HepG2 (cell line): ENCODE results near the gene ERLIN1. TPM values are rescaled to one million over a fixed set of nuclear protein-coding genes. Genes with fewer than 3 reads are reported as not detected.

ENCODE experiments used
- ATAC-seq: fragments of 200-7000 bp; cut with Tn5 transposase; 3 replicates; pipeline ENCODE4 v1.9.1; 2020; ENCODE audit warnings: mild to moderate bottlenecking, moderate library complexity
- BruUV-seq: library from RNA; stranded (reverse); fragments of 400-500 nt; replicated peaks from 2 replicates; lab custom pipeline; 2021; lab: Mats Ljungman, UMichigan
- CTCF ChIA-PET: fragments of 300-600 bp; formaldehyde crosslinking; extraction: SDS; loops from one replicate; lab custom pipeline; 2021; ENCODE audit warnings: low total read pairs, inconsistent platforms, low intra/inter-chr PET ratio; lab: Yijun Ruan, JAX
- POLR2A ChIA-PET: fragments of 350-600 bp; sonication (Branson Sonifier 250); formaldehyde crosslinking; loops from one replicate; lab custom pipeline; 2020; ENCODE audit warnings: antibody characterized with exemption, inconsistent platforms; lab: Yijun Ruan, JAX
- DNase-seq: peaks from one replicate; pipeline ENCODE4 v3.0.0-alpha.2; 2015; ENCODE audit warnings: low spot score
- FAIRE-seq: peaks from 3 replicates; lab custom pipeline; 2011; peaks lifted over from hg19 to GRCh38; lab: Jason Lieb, UNC
- H2AFZ ChIP-seq: one replicate; pipeline ENCODE4 v1.6.1; 2011; ENCODE audit warnings: low read length, inconsistent platforms
- H3K27ac ChIP-seq: fragments of 300-600 bp; 3 replicates; pipeline ENCODE4 v1.8.0; 2011; ENCODE audit warnings: mixed run types, mild to moderate bottlenecking, mixed read lengths, low read length, inconsistent platforms; ENCODE audit not compliant: insufficient read depth; ENCODE audit errors: extremely low read length
- H3K27me3 ChIP-seq, 2 experiments: fragments of 200-600 bp in 1 of 2; 2 replicates in 1 of 2; 3 replicates in 1 of 2; pipeline versions ENCODE4 v1.6.0 to v1.8.0; 2011; ENCODE audit warnings: low read length in 2 of 2, mild to moderate bottlenecking in 2 of 2, moderate library complexity in 2 of 2, inconsistent platforms in 1 of 2; ENCODE audit not compliant: insufficient read depth in 2 of 2, control insufficient read depth in 1 of 2
- H3K36me3 ChIP-seq, 2 experiments: fragments of 200-600 bp in 1 of 2; replicated peaks in 1 of 2; 2 replicates in 1 of 2; 3 replicates in 1 of 2; pipeline versions ENCODE4 v1.5.1 to v1.8.0; 2011; ENCODE audit warnings: low read length in 2 of 2, inconsistent platforms in 1 of 2; ENCODE audit not compliant: insufficient read depth in 2 of 2, control insufficient read depth in 1 of 2
- H3K4me1 ChIP-seq: 2 replicates; pipeline ENCODE4 v1.5.1; 2012; ENCODE audit warnings: low read length, inconsistent platforms; ENCODE audit not compliant: insufficient read depth
- H3K4me2 ChIP-seq: 2 replicates; pipeline ENCODE4 v1.6.0; 2011; ENCODE audit warnings: low read depth, low read length, inconsistent platforms
- H3K4me3 ChIP-seq, 3 experiments: fragments of 200-600 bp in 1 of 3; sonication (generic), shearing (Covaris generic) in 1 of 3; replicated peaks in 1 of 3; 2 replicates each; pipeline ENCODE4 v1.5.1; 2011 to 2016; ENCODE audit warnings: low read length in 3 of 3, inconsistent platforms in 2 of 3, low read depth in 2 of 3, mild to moderate bottlenecking in 2 of 3, control low read depth in 1 of 3, mixed read lengths in 1 of 3; ENCODE audit not compliant: insufficient read depth in 1 of 3
- H3K79me2 ChIP-seq: one replicate; pipeline ENCODE4 v1.6.1; 2011; ENCODE audit warnings: low read length, inconsistent platforms; ENCODE audit not compliant: insufficient read depth
- H3K9ac ChIP-seq: 2 replicates; pipeline ENCODE4 v1.6.0; 2011; ENCODE audit warnings: mild to moderate bottlenecking, low read depth, low read length, inconsistent platforms; ENCODE audit not compliant: insufficient read depth
- H3K9me3 ChIP-seq: 2 replicates; pipeline ENCODE4 v1.5.1; 2012; ENCODE audit warnings: mild to moderate bottlenecking, low read length
- H4K20me1 ChIP-seq: 2 replicates; pipeline ENCODE4 v1.6.0; 2011; ENCODE audit warnings: inconsistent platforms, mild to moderate bottlenecking, low read length, moderate library complexity; ENCODE audit not compliant: insufficient read depth
- ADNP ChIP-seq: sonication (generic); formaldehyde crosslinking; IDR thresholded peaks from 2 replicates; pipeline ENCODE4 v1.4.0; 2020; ENCODE audit warnings: missing genetic modification reagents
- AGO1 ChIP-seq: fragments of 200-400 bp; formaldehyde crosslinking; IDR thresholded peaks from 2 replicates; pipeline ENCODE4 v1.6.1; 2017; ENCODE audit warnings: mild to moderate bottlenecking, low read depth, low read length, moderate library complexity; ENCODE audit not compliant: poor library complexity, severe bottlenecking
- AHR ChIP-seq: IDR thresholded peaks from 2 replicates; pipeline ENCODE4 v1.6.1; 2018; ENCODE audit warnings: missing genetic modification reagents, missing compliant biosample characterization
- ATF5 ChIP-seq: sonication (generic); formaldehyde crosslinking; IDR thresholded peaks from 2 replicates; pipeline ENCODE4 v1.4.0; 2020; ENCODE audit warnings: mild to moderate bottlenecking, low read depth, missing genetic modification reagents
- CENPX ChIP-seq: sonication (generic); formaldehyde crosslinking; IDR thresholded peaks from 2 replicates; pipeline ENCODE4 v1.9.0; 2021; ENCODE audit warnings: mild to moderate bottlenecking, missing genetic modification reagents, moderate library complexity
- EHMT2 ChIP-seq: fragments of 200-600 bp; sonication (generic); IDR thresholded peaks from 2 replicates; pipeline ENCODE4 v1.7.0; 2017; ENCODE audit warnings: antibody characterized with exemption, low read depth, low read length, borderline replicate concordance
- GRHL1 ChIP-seq: sonication (generic); formaldehyde crosslinking; conservative IDR thresholded peaks from 2 replicates; pipeline ENCODE4 v1.8.0; 2022; ENCODE audit warnings: missing genetic modification reagents
- HDAC2 ChIP-seq: sonication (generic); formaldehyde crosslinking; IDR thresholded peaks from 2 replicates; pipeline ENCODE4 v1.4.0; 2020; ENCODE audit warnings: missing genetic modification reagents
- HHEX ChIP-seq: IDR thresholded peaks from 2 replicates; pipeline ENCODE4 v1.6.1; 2016; ENCODE audit warnings: control low read depth
- RFXAP ChIP-seq: sonication (generic); formaldehyde crosslinking; IDR thresholded peaks from 2 replicates; pipeline ENCODE4 v1.4.0; 2020; ENCODE audit warnings: missing genetic modification reagents, borderline replicate concordance
- SIX1 ChIP-seq: sonication (generic); formaldehyde crosslinking; IDR thresholded peaks from 2 replicates; pipeline ENCODE4 v1.4.0; 2020; ENCODE audit warnings: missing genetic modification reagents, borderline replicate concordance
- SP140L ChIP-seq: sonication (generic); formaldehyde crosslinking; IDR thresholded peaks from 2 replicates; pipeline ENCODE4 v1.4.0; 2020; ENCODE audit warnings: missing genetic modification reagents, borderline replicate concordance
- TEAD2 ChIP-seq: sonication (generic); formaldehyde crosslinking; IDR thresholded peaks from 2 replicates; pipeline ENCODE4 v1.9.0; 2021; ENCODE audit warnings: missing genetic modification reagents
- ZBTB1 ChIP-seq: sonication (generic); formaldehyde crosslinking; IDR thresholded peaks from 2 replicates; pipeline ENCODE4 v1.4.0; 2020; ENCODE audit warnings: missing genetic modification reagents, borderline replicate concordance
- ZBTB7B ChIP-seq: sonication (generic); formaldehyde crosslinking; IDR thresholded peaks from 2 replicates; pipeline ENCODE4 v1.4.0; 2020; ENCODE audit warnings: missing genetic modification reagents
- ZNF263 ChIP-seq: sonication (generic); formaldehyde crosslinking; IDR thresholded peaks from 2 replicates; pipeline ENCODE4 v1.4.0; 2020; ENCODE audit warnings: missing genetic modification reagents
- ZNF589 ChIP-seq: sonication (generic); formaldehyde crosslinking; conservative IDR thresholded peaks from 2 replicates; pipeline ENCODE4 v1.8.0; 2022; ENCODE audit warnings: mild to moderate bottlenecking, moderate library complexity, missing genetic modification reagents
- ZNF619 ChIP-seq: sonication (generic); formaldehyde crosslinking; IDR thresholded peaks from 2 replicates; pipeline ENCODE4 v1.4.0; 2020; ENCODE audit warnings: mild to moderate bottlenecking, missing genetic modification reagents
- ZXDC ChIP-seq: sonication (generic); formaldehyde crosslinking; IDR thresholded peaks from 2 replicates; pipeline ENCODE4 v1.5.0; 2020; ENCODE audit warnings: mild to moderate bottlenecking, missing genetic modification reagents
- WGBS: methylation state at CpG from one replicate; pipeline ENCODE4 v1.1.6; 2017; ENCODE audit warnings: low lambda C conversion rate; 5-methylcytosine and 5-hydroxymethylcytosine counted together
- in situ Hi-C: cut with HindIII; loops from 2 replicates; pipeline ENCODE4 v1.10.0; 2017; ENCODE audit warnings: low pct_unique_long_range_greater_than_20kb; ENCODE audit not compliant: extremely low pct_ligation_motif_present
- intact Hi-C: fragments of 100-400 bp; cut with micrococcal nuclease; formaldehyde crosslinking; loops from one replicate; pipeline ENCODE4 v1.10.0; 2022; ENCODE audit not compliant: unreplicated experiment
- polyA plus RNA-seq, 8 experiments: library from polyadenylated mRNA; depleted of rRNA in 3 of 8; stranded (reverse) in 7 of 8; unstranded in 1 of 8; fragments of >200 nt; fragmentation: Illumina TruSeq in 4 of 8; extraction: Trizol in 4 of 8; gene quantifications; 2 replicates each; pipeline versions ENCODE4 v1.2.1 to v1.2.3, GENCODE V29; 2011 to 2016; ENCODE audit warnings: low read depth in 4 of 8, missing spikeins in 1 of 8, mixed read lengths in 1 of 8; ENCODE audit not compliant: insufficient read depth in 1 of 8
- total RNA-seq, 5 experiments: library from RNA; depleted of rRNA; stranded (reverse); fragments of >200 nt; fragmentation: Illumina TruSeq; extraction: Trizol; gene quantifications; 2 replicates each; pipeline ENCODE4 v1.2.3, GENCODE V29; 2016; ENCODE audit warnings: low read depth in 1 of 5

ERLIN1 gene
- total and polyA plus RNA-seq, 2 of the 13 experiments (the other 11 are each of a cell fraction or from before 2014, with no cell fraction given), result 56.8 to 69.3 TPM

GRCh38 chr10:100153239-100153825 is 32.5 kb downstream of the ERLIN1 start:
- TF ChIP-seq AGO1, result no peak
- TF ChIP-seq SIX1 (CRISPR knock-in tag), result no peak
- no peak for TF ChIP-seq CENPX (CRISPR knock-in tag)
- no peak for TF ChIP-seq HDAC2
- TF ChIP-seq EHMT2, result no peak
- no peak for TF ChIP-seq ZBTB7B (CRISPR knock-in tag)
- no peak for TF ChIP-seq ATF5 (CRISPR knock-in tag)
- TF ChIP-seq ZXDC (CRISPR knock-in tag), result no peak
- TF ChIP-seq HHEX (CRISPR knock-in tag), result no peak
- no peak for TF ChIP-seq SP140L (CRISPR knock-in tag)
- TF ChIP-seq ZNF263, result no peak
- TF ChIP-seq ZNF619 (CRISPR knock-in tag), result no peak
- TF ChIP-seq RFXAP (CRISPR knock-in tag), result no peak
- no peak for TF ChIP-seq ZBTB1
- no peak for TF ChIP-seq ADNP (CRISPR knock-in tag)
- TF ChIP-seq GRHL1, result no peak
- no peak for TF ChIP-seq ZNF589 (CRISPR knock-in tag)
- no peak for TF ChIP-seq AHR (CRISPR knock-in tag)
- no peak for TF ChIP-seq TEAD2 (CRISPR knock-in tag)
- CTCF ChIA-PET, result no interaction called here
- ATAC-seq (no peak), FAIRE-seq (no peak), DNase-seq (no peak)
- 90% methylated on average over 4 of the region's 4 CpGs for WGBS
- Histone ChIP-seq H3K27ac (no peak overlapping the region), H3K4me1 (peaks cover under 1% of the 10 kb centered on the region; the same call in 1 of the 2 replicates), H2AFZ (no peak overlapping the region), H3K9ac (no peak overlapping the region), H3K36me3 (peaks cover 23 to 76% of the 10 kb centered on the region in 2 experiments), H3K9me3 (no peaks in the 10 kb centered on the region), H3K27me3 (no peaks in the 10 kb centered on the region; a peak in 1 of 5 replicates), H3K4me2 (no peak overlapping the region), H3K79me2 (no peaks in the 10 kb centered on the region), H4K20me1 (no peaks in the 10 kb centered on the region), H3K4me3 (no peak overlapping the region)
- POLR2A ChIA-PET, result no interaction called here
- intact Hi-C loops, result no loop called here
- in situ Hi-C loops, result no loop called here
- BruUV-seq, result no TSS peak
